Calu3 (cell line): ENCODE data around the gene TASL. TPM values are rescaled to one million over a fixed set of nuclear protein-coding genes. Genes with fewer than 3 reads are reported as not detected.
A peak's percentile ranks its signal among the peaks of the same experiment; 100 is the strongest.

Experiments used
- BruUV-seq: library from RNA; stranded (reverse); fragments of 400-500 nt; replicated peaks from 2 replicates; lab custom pipeline; 2021; lab: Mats Ljungman, UMichigan
- CTCF ChIA-PET: fragments of 300-600 bp; sonication (Branson Sonifier 250); formaldehyde crosslinking; loops from one replicate; lab custom pipeline; 2022; ENCODE audit warnings: antibody characterized with exemption; lab: Charles Lee
- DNase-seq: peaks from one replicate; pipeline ENCODE4 v3.0.0; 2022
- H3K27ac Mint-ChIP-seq: one replicate; pipeline ENCODE4 v1.8.0; 2022; ENCODE audit warnings: mixed read lengths; ENCODE audit not compliant: unreplicated experiment
- H3K27me3 Mint-ChIP-seq: one replicate; pipeline ENCODE4 v1.8.0; 2022; ENCODE audit warnings: mixed read lengths; ENCODE audit not compliant: unreplicated experiment
- H3K36me3 Mint-ChIP-seq: one replicate; pipeline ENCODE4 v1.8.0; 2022; ENCODE audit warnings: mild to moderate bottlenecking, moderate library complexity, mixed read lengths; ENCODE audit not compliant: insufficient read depth, unreplicated experiment
- H3K4me1 Mint-ChIP-seq: one replicate; pipeline ENCODE4 v1.8.0; 2022; ENCODE audit warnings: mild to moderate bottlenecking, low read depth, mixed read lengths; ENCODE audit not compliant: unreplicated experiment
- H3K4me3 Mint-ChIP-seq: one replicate; pipeline ENCODE4 v1.8.0; 2022; ENCODE audit warnings: mild to moderate bottlenecking, low read depth, moderate library complexity, mixed read lengths; ENCODE audit not compliant: unreplicated experiment
- H3K9me3 Mint-ChIP-seq: one replicate; pipeline ENCODE4 v1.8.0; 2022; ENCODE audit warnings: low read depth, mixed read lengths; ENCODE audit not compliant: unreplicated experiment
- CTCF ChIP-seq: fragments of 200-600 bp; IDR thresholded peaks from one replicate; pipeline ENCODE4 v1.8.0; 2022; ENCODE audit warnings: antibody characterized with exemption; ENCODE audit not compliant: unreplicated experiment
- intact Hi-C: fragments of 100-400 bp; cut with micrococcal nuclease; formaldehyde crosslinking; loops from one replicate; pipeline ENCODE4 v1.10.0; 2022; ENCODE audit not compliant: unreplicated experiment
- total RNA-seq: library from RNA; stranded (reverse); gene quantifications from 2 replicates; pipeline ENCODE4 v1.2.3, GENCODE V29; 2022

Gene TASL
- total RNA-seq, 1 experiment from 2014 or later = not detected

DNA sequence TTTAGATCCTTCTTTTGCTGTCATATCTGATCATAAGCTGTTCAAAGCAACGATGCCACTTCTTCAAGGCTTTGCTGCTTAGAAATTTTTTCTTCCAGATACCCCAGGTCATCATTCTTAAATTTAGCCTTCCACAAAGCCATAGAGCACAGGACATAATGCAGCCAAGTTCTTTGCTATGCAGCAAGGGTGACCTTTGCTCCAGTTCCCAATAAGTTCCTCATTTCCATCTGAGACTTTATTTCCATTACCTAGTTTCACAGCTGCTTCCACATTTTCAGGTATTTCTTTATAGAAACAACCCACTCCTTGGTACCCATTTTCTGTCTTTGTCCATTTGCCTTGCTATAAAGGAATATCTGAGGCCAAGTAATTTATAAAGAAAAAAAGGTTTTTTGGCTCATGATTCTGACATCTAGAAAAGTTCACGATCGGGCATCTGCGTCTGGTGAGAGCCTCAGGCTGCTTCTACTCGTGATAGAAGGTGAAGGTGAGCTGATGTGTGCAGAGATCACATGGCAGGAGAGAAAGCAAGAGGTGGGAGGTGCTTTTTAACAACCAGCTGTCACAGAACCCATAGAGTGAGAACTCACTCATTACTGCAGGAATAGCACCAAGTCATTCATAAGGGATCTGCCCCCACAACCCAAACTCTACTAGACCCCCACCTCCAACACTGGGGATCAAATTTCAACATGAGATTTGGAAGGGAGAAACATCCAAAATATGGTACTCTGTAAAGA is 11.8 kb upstream of the TASL start:
- CTCF ChIA-PET = no interaction called here
- no peak for DNase-seq
- Mint-ChIP-seq H3K4me3 (no peak overlapping the region), H3K36me3 (no peaks in the 10 kb centered on the region), H3K4me1 (no peaks in the 10 kb centered on the region), H3K27ac (no peak overlapping the region), H3K27me3 (no peaks in the 10 kb centered on the region), H3K9me3 (no peaks in the 10 kb centered on the region)
- TF ChIP-seq CTCF = no peak
- intact Hi-C loops = no loop called here
- BruUV-seq = no TSS peak

GRCh38 chrX:30586516-30586915 is 8.9 kb upstream of the TASL start:
- TF ChIP-seq CTCF = no peak
- intact Hi-C loops = no loop called here
- CTCF ChIA-PET = no interaction called here

DNA sequence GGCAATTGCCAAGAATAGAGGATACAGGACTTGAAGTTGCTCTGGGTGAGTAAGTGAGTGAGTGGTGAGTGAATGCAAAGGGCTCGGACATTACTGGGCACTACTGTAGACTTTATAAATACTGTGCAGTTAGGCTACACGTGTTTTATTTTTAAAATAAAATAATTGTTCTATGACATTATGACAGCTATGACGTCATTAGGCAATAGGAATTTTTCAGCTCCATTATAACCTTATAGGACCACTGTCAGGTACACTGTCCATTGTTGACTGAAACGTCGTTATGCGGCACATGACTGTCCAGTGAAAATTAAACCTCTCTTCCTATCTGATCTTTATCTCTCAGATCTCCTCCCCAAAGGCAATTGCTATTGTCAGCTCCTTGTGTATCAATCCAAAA is 5.1 kb upstream of the TASL start:
- BruUV-seq = no TSS peak

More at GRCh38 chrX:30586516-30586915, 8.9 kb upstream of the TASL start:
- Mint-ChIP-seq H3K4me3 (no peak overlapping the region), H3K27ac (no peak overlapping the region), H3K36me3 (no peaks in the 10 kb centered on the region), H3K9me3 (no peaks in the 10 kb centered on the region), H3K27me3 (no peaks in the 10 kb centered on the region), H3K4me1 (no peaks in the 10 kb centered on the region)
- DNase-seq = no peak
- BruUV-seq = no TSS peak

GRCh38 chrX:30580641-30581040 is 3.1 kb upstream of the TASL start:
- intact Hi-C loops = no loop called here
- CTCF ChIA-PET = no interaction called here
- no peaks in the 10 kb centered on the region for H3K27me3 Mint-ChIP-seq
- H3K4me1 Mint-ChIP-seq = no peaks in the 10 kb centered on the region
- H3K36me3 Mint-ChIP-seq = no peaks in the 10 kb centered on the region
- BruUV-seq = no TSS peak
- no peak overlapping the region for H3K4me3 Mint-ChIP-seq
- no peak overlapping the region for H3K27ac Mint-ChIP-seq
- DNase-seq = no peak
- H3K9me3 Mint-ChIP-seq = no peaks in the 10 kb centered on the region
- no peak for TF ChIP-seq CTCF

More for the DNA sequence above, 5.1 kb upstream of the TASL start:
- intact Hi-C loops = no loop called here
- Mint-ChIP-seq H3K9me3 (no peaks in the 10 kb centered on the region), H3K27ac (peak overlapping the region; percentile 52), H3K27me3 (no peaks in the 10 kb centered on the region), H3K36me3 (no peaks in the 10 kb centered on the region), H3K4me3 (no peak overlapping the region), H3K4me1 (no peaks in the 10 kb centered on the region)
- TF ChIP-seq CTCF = no peak
- CTCF ChIA-PET = no interaction called here
- no peak for DNase-seq
